GM06990 (cell line): ENCODE measurements around the gene RASSF1.

Experiments used
- DNase-seq: peaks from one replicate; pipeline ENCODE4 v3.0.0-alpha.2; 2011; ENCODE audit not compliant: insufficient read length; ENCODE audit errors: extremely low read depth
- H3K27me3 ChIP-seq: replicated peaks from 2 replicates; pipeline ENCODE4 v1.6.0; 2011; ENCODE audit warnings: low read length; ENCODE audit not compliant: control insufficient read depth, insufficient read depth
- H3K36me3 ChIP-seq: 2 replicates; pipeline ENCODE4 v1.5.1; 2011; ENCODE audit warnings: low read length; ENCODE audit not compliant: control insufficient read depth, insufficient read depth
- H3K4me3 ChIP-seq: replicated peaks from 2 replicates; pipeline ENCODE4 v1.5.1; 2011; ENCODE audit warnings: low read depth, mild to moderate bottlenecking, control low read depth, low read length
- TF ChIP-seq, protein P1 (sequence below): IDR thresholded peaks from 2 replicates; pipeline ENCODE4 v1.5.1; 2011; ENCODE audit warnings: low read length, control low read depth, mild to moderate bottlenecking, inconsistent platforms; ENCODE audit not compliant: insufficient read depth, poor library complexity, severe bottlenecking

Gene RASSF1

DNA sequence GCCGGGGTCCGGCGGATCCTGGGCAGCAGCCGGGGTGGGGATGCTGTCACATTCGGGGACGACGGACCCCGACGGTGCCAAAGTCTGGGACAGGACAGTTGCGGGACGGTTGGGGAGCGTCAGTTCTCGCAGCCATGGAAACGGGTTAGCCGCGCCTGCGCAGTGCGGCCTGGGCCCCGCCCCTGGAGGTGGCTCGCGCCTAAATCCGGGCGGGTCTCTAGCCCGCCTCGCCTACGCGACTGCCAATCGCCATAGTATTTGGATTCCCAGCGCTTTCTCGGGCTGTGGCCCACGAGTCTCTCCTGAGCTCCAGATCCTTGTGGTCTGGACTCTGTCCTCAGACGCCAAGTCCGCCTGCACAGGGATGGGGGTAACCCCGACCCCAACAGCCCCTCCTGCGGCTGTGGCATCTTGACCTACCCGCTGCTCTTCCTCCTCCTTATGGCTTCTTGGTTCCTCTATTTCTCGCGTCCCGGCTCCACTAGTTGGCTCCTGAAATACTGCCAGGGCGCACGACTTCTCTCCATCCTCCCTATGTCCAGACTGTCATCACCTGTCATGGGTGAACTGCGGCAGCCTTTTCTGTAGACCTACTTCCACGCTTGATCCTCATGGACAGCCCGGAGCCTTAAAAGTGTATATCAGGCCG is 5.1 kb upstream of the RASSF1 start, which contains the start of gene ZMYND10:
Gene ZMYND10 (minus strand): TSS at position 147 of the 649 bp plus-strand sequence. CDS start 153 bp downstream, outside the sequence.
- TF ChIP-seq, protein P1, sequence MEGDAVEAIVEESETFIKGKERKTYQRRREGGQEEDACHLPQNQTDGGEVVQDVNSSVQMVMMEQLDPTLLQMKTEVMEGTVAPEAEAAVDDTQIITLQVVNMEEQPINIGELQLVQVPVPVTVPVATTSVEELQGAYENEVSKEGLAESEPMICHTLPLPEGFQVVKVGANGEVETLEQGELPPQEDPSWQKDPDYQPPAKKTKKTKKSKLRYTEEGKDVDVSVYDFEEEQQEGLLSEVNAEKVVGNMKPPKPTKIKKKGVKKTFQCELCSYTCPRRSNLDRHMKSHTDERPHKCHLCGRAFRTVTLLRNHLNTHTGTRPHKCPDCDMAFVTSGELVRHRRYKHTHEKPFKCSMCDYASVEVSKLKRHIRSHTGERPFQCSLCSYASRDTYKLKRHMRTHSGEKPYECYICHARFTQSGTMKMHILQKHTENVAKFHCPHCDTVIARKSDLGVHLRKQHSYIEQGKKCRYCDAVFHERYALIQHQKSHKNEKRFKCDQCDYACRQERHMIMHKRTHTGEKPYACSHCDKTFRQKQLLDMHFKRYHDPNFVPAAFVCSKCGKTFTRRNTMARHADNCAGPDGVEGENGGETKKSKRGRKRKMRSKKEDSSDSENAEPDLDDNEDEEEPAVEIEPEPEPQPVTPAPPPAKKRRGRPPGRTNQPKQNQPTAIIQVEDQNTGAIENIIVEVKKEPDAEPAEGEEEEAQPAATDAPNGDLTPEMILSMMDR: no peak
- Histone ChIP-seq H3K27me3 (no peaks in the 10 kb centered on the region), H3K4me3 (peak within 1 kb of the TSS; percentile 46), H3K36me3 (peaks cover 11% of the 10 kb centered on the region)
- DNase-seq: peak; percentile 79

GRCh38 chr3:50345008-50345407 is 4.4 kb upstream of the RASSF1 start:
- no peak overlapping the region for H3K4me3 ChIP-seq
- TF ChIP-seq, protein P1: no peak

DNA sequence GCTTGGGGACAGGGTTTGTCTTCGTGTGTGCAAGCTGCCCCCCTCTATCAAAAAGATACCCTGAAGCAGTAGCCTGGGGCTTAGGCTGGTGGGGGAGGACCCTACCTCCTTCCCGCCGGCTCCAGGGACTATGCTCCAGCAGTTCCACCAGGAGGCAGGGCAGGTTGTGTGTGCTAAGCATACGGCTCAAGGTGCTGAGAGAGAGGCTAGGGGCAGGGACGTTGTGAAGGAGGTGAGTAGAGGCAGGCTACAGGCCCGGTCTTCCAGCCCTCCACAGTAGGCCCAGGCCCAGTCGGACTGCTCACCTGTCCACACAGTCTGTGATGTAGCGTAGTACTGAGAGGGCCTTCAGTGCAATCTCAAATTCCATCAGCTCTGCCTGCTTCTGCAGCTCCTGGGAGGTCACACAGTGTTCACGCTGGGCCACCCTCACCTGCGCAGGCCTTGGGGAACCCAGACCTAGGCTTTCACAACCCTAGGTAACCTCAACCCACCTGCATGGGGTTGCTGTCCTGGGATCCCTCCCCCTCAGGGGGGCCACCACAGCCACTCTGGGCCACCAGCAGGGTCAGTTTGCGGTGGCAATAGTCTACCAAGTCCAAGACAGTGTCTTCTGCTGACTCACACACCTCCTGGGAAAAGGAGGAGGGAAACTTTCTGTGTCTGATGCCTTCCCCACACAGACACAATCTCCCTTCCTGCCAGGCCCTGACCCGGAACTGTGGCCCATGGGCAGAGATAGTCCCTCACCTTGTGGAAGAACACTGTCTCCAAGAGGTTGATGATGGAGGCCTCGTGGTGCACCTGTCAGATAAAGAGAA is 2.4 kb upstream of the RASSF1 start:
- TF ChIP-seq, protein P1: no peak
- no peak for DNase-seq
- H3K4me3 ChIP-seq: no peak overlapping the region
- no peaks in the 10 kb centered on the region for H3K27me3 ChIP-seq
- H3K36me3 ChIP-seq: peaks cover 6% of the 10 kb centered on the region

More at GRCh38 chr3:50345008-50345407, 4.4 kb upstream of the RASSF1 start:
- DNase-seq: no peak
- H3K27me3 ChIP-seq: no peaks in the 10 kb centered on the region
- H3K36me3 ChIP-seq: peaks cover 11% of the 10 kb centered on the region

GRCh38 chr3:50341996-50342650 is 1.5 kb upstream of the RASSF1 start:
- Histone ChIP-seq H3K27me3 (no peaks in the 10 kb centered on the region), H3K36me3 (no peaks in the 10 kb centered on the region), H3K4me3 (no peak overlapping the region)
- TF ChIP-seq, protein P1: no peak
- no peak for DNase-seq

GRCh38 chr3:50341537-50341936 is 901 bp upstream of the RASSF1 start:
- peak overlapping the region; percentile 93 for H3K4me3 ChIP-seq
- no peaks in the 10 kb centered on the region for H3K27me3 ChIP-seq
- H3K36me3 ChIP-seq: no peaks in the 10 kb centered on the region
- no peak for DNase-seq
- TF ChIP-seq, protein P1: no peak
